CD8-positive, alpha-beta memory T cell (primary cell): ENCODE results near the gene LIPC. TPM values are rescaled to one million over a fixed set of nuclear protein-coding genes. Genes with fewer than 3 reads are reported as not detected.

Experiments used
- CTCF ChIA-PET: fragments of 350-600 bp; sonication (Branson Sonifier 250); formaldehyde crosslinking; loops from one replicate; lab custom pipeline; 2021; ENCODE audit warnings: antibody characterized with exemption; lab: Charles Lee
- POLR2A ChIA-PET: fragments of 350-600 bp; sonication (Branson Sonifier 250); formaldehyde crosslinking; loops from one replicate; lab custom pipeline; 2021; ENCODE audit warnings: antibody characterized with exemption; lab: Charles Lee
- DNase-seq, 5 donors: peaks; one replicate each; pipeline versions ENCODE4 v3.0.0 to v3.0.0-alpha.2; 2020 to 2022; ENCODE audit warnings: mixed read lengths in 1 of 5
- H3K27ac ChIP-seq: one replicate; pipeline ENCODE4 v1.7.0; 2013; ENCODE audit warnings: low read depth, mild to moderate bottlenecking, low read length, moderate library complexity
- H3K27me3 ChIP-seq: 2 replicates; pipeline ENCODE4 v1.7.0; 2013; ENCODE audit warnings: low read length, mild to moderate bottlenecking; ENCODE audit not compliant: insufficient read depth, poor library complexity, severe bottlenecking
- H3K36me3 ChIP-seq: 2 replicates; pipeline ENCODE4 v1.7.0; 2013; ENCODE audit warnings: mild to moderate bottlenecking, low read length, moderate library complexity; ENCODE audit not compliant: insufficient read depth
- H3K4me1 ChIP-seq: 2 replicates; pipeline ENCODE4 v1.7.0; 2013; ENCODE audit warnings: mild to moderate bottlenecking, low read length, moderate library complexity; ENCODE audit not compliant: insufficient read depth
- H3K4me3 ChIP-seq: 2 replicates; pipeline ENCODE4 v1.7.0; 2013; ENCODE audit warnings: mild to moderate bottlenecking, low read length
- H3K9me3 ChIP-seq: 2 replicates; pipeline ENCODE4 v1.7.0; 2013; ENCODE audit warnings: mild to moderate bottlenecking, low read length
- H3K27ac Mint-ChIP-seq, 8 donors: one replicate each; pipeline ENCODE4 v1.8.0; 2020 to 2021; ENCODE audit warnings: mixed read lengths in 8 of 8, mild to moderate bottlenecking in 6 of 8, inconsistent platforms in 3 of 8, moderate library complexity in 3 of 8
- H3K27me3 Mint-ChIP-seq, 2 donors: one replicate each; pipeline ENCODE4 v1.8.0; 2020 to 2021; ENCODE audit warnings: mixed read lengths in 2 of 2, mild to moderate bottlenecking in 1 of 2, moderate library complexity in 1 of 2
- H3K36me3 Mint-ChIP-seq, 3 donors: one replicate each; pipeline ENCODE4 v1.8.0; 2020 to 2021; ENCODE audit warnings: mixed read lengths in 3 of 3, inconsistent platforms in 1 of 3, mild to moderate bottlenecking in 1 of 3
- H3K4me1 Mint-ChIP-seq, 3 donors: one replicate each; pipeline ENCODE4 v1.8.0; 2020 to 2021; ENCODE audit warnings: mixed read lengths in 3 of 3, inconsistent platforms in 1 of 3, mild to moderate bottlenecking in 1 of 3
- H3K4me3 Mint-ChIP-seq, 7 donors: one replicate each; pipeline ENCODE4 v1.8.0; 2020 to 2021; ENCODE audit warnings: mixed read lengths in 7 of 7, mild to moderate bottlenecking in 6 of 7, moderate library complexity in 4 of 7, inconsistent platforms in 2 of 7
- H3K9me3 Mint-ChIP-seq, 5 donors: one replicate each; pipeline ENCODE4 v1.8.0; 2020 to 2022; ENCODE audit warnings: mixed read lengths in 5 of 5, mild to moderate bottlenecking in 3 of 5, moderate library complexity in 2 of 5, inconsistent platforms in 1 of 5
- polyA plus RNA-seq: library from polyadenylated mRNA; unstranded; fragments of 300-500 nt; fragmentation: Illumina TruSeq; gene quantifications from one replicate; pipeline ENCODE4 v1.2.3, GENCODE V29; 2021
- total RNA-seq, 2 experiments: library from RNA; stranded (reverse); gene quantifications; one replicate each; pipeline ENCODE4 v1.2.3, GENCODE V29; 2021

Gene LIPC
- total and polyA plus RNA-seq, 3 experiments from 2014 or later = 0.28 to 1.5 (median 0.47) TPM

- Mint-ChIP-seq H3K4me3 (no peak overlapping the region), H3K27me3 (no peaks in the 10 kb centered on the region), H3K27ac (no peak overlapping the region), H3K36me3 (peaks cover 0 to 8% (median 1%) of the 10 kb centered on the region in 3 donors), H3K9me3 (no peaks in the 10 kb centered on the region), H3K4me1 (no peaks in the 10 kb centered on the region)
- ChIA-PET POLR2A (no interaction called here), CTCF (interaction anchor here (0.9 to 1.1 kb wide), 2 partner anchors 8 to 26 kb away, joined by 3 read pairs; no protein-coding TSS in a partner anchor)
- H3K27me3 ChIP-seq = no peaks in the 10 kb centered on the region
- H3K27ac ChIP-seq = no peak overlapping the region
- H3K36me3 ChIP-seq = no peaks in the 10 kb centered on the region
- DNase-seq = no peak
- no peaks in the 10 kb centered on the region for H3K4me1 ChIP-seq
- no peaks in the 10 kb centered on the region for H3K9me3 ChIP-seq
- no peak overlapping the region for H3K4me3 ChIP-seq
Measured at GRCh38 chr15:58528188-58528870, 96.5 kb downstream of the LIPC start.

- no peaks in the 10 kb centered on the region for H3K4me1 Mint-ChIP-seq
- POLR2A ChIA-PET = no interaction called here
- no peaks in the 10 kb centered on the region for H3K27me3 Mint-ChIP-seq
Measured at GRCh38 chr15:58529041-58529440, 97.2 kb downstream of the LIPC start.

GRCh38 chr15:58530056-58530590, 98.3 kb downstream of the LIPC start:
- no peaks in the 10 kb centered on the region for H3K4me1 ChIP-seq
- no peak overlapping the region for H3K4me3 Mint-ChIP-seq
- peaks cover 0 to 8% (median 1%) of the 10 kb centered on the region in 3 donors for H3K36me3 Mint-ChIP-seq
- H3K4me3 ChIP-seq = no peak overlapping the region
- H3K4me1 Mint-ChIP-seq = no peaks in the 10 kb centered on the region
- no peaks in the 10 kb centered on the region for H3K9me3 ChIP-seq
- no peak overlapping the region for H3K27ac ChIP-seq
- no peaks in the 10 kb centered on the region for H3K27me3 Mint-ChIP-seq
- no peak overlapping the region for H3K27ac Mint-ChIP-seq
- POLR2A ChIA-PET = no interaction called here
- CTCF ChIA-PET = no interaction called here
- no peaks in the 10 kb centered on the region for H3K27me3 ChIP-seq
- H3K36me3 ChIP-seq = no peaks in the 10 kb centered on the region
- H3K9me3 Mint-ChIP-seq = no peaks in the 10 kb centered on the region
- no peak for DNase-seq

More at GRCh38 chr15:58529041-58529440, 97.2 kb downstream of the LIPC start:
- no peaks in the 10 kb centered on the region for H3K36me3 ChIP-seq
- no peak overlapping the region for H3K27ac ChIP-seq
- peaks cover 0 to 8% (median 1%) of the 10 kb centered on the region in 3 donors for H3K36me3 Mint-ChIP-seq
- H3K4me3 ChIP-seq = no peak overlapping the region
- no peak overlapping the region for H3K4me3 Mint-ChIP-seq
- no peaks in the 10 kb centered on the region for H3K27me3 ChIP-seq
- no peaks in the 10 kb centered on the region for H3K9me3 Mint-ChIP-seq
- DNase-seq = no peak
- CTCF ChIA-PET = interaction anchor here (0.9 to 1.1 kb wide), 2 partner anchors 7 to 27 kb away, joined by 3 read pairs; no protein-coding TSS in a partner anchor
- H3K27ac Mint-ChIP-seq = peak overlapping the region in 1 of 8 donors; percentile 63
- H3K4me1 ChIP-seq = no peaks in the 10 kb centered on the region
- H3K9me3 ChIP-seq = no peaks in the 10 kb centered on the region

GRCh38 chr15:58532126-58532525, 100.3 kb downstream of the LIPC start:
- CTCF ChIA-PET = no interaction called here
- Mint-ChIP-seq H3K36me3 (peaks cover 0 to 12% (median 1%) of the 10 kb centered on the region in 3 donors), H3K9me3 (no peaks in the 10 kb centered on the region), H3K4me3 (no peak overlapping the region), H3K27me3 (peaks cover 0 to 2% of the 10 kb centered on the region in 2 donors), H3K27ac (peak overlapping the region in 1 of 8 donors; percentile 29), H3K4me1 (no peaks in the 10 kb centered on the region)
- Histone ChIP-seq H3K27me3 (no peaks in the 10 kb centered on the region), H3K27ac (no peak overlapping the region), H3K4me3 (no peak overlapping the region), H3K4me1 (no peaks in the 10 kb centered on the region), H3K9me3 (no peaks in the 10 kb centered on the region), H3K36me3 (no peaks in the 10 kb centered on the region)
- DNase-seq = no peak
- POLR2A ChIA-PET = no interaction called here

GRCh38 chr15:58534556-58534955, 102.8 kb downstream of the LIPC start:
- no peak for DNase-seq
- Histone ChIP-seq H3K36me3 (no peaks in the 10 kb centered on the region), H3K9me3 (no peaks in the 10 kb centered on the region), H3K27ac (no peak overlapping the region), H3K27me3 (no peaks in the 10 kb centered on the region), H3K4me3 (no peak overlapping the region), H3K4me1 (no peaks in the 10 kb centered on the region)
- H3K27me3 Mint-ChIP-seq = peaks cover 0 to 2% of the 10 kb centered on the region in 2 donors
- POLR2A ChIA-PET = no interaction called here
- no peaks in the 10 kb centered on the region for H3K9me3 Mint-ChIP-seq
- no peak overlapping the region for H3K4me3 Mint-ChIP-seq
- H3K4me1 Mint-ChIP-seq = no peaks in the 10 kb centered on the region
- peaks cover 0 to 17% (median 1%) of the 10 kb centered on the region in 3 donors for H3K36me3 Mint-ChIP-seq
- H3K27ac Mint-ChIP-seq = no peak overlapping the region
- CTCF ChIA-PET = no interaction called here

GRCh38 chr15:58535337-58535736, 103.5 kb downstream of the LIPC start:
- no peak overlapping the region for H3K27ac Mint-ChIP-seq
- no peaks in the 10 kb centered on the region for H3K27me3 ChIP-seq
- no peaks in the 10 kb centered on the region for H3K36me3 ChIP-seq
- no peak overlapping the region for H3K4me3 ChIP-seq
- no peaks in the 10 kb centered on the region for H3K4me1 ChIP-seq
- H3K27me3 Mint-ChIP-seq = peaks cover 0 to 2% of the 10 kb centered on the region in 2 donors
- CTCF ChIA-PET = interaction anchor here (0.7 kb wide), 1 partner anchor 9 kb away, joined by 3 read pairs; no protein-coding TSS in a partner anchor
- H3K9me3 ChIP-seq = no peaks in the 10 kb centered on the region
- no peaks in the 10 kb centered on the region for H3K9me3 Mint-ChIP-seq
- H3K4me1 Mint-ChIP-seq = no peaks in the 10 kb centered on the region
- no peak overlapping the region for H3K4me3 Mint-ChIP-seq
- H3K27ac ChIP-seq = no peak overlapping the region
- no peak for DNase-seq
- POLR2A ChIA-PET = no interaction called here
- peaks cover 0 to 21% (median 1%) of the 10 kb centered on the region in 3 donors for H3K36me3 Mint-ChIP-seq

GRCh38 chr15:58535894-58536293, 104.1 kb downstream of the LIPC start:
- Mint-ChIP-seq H3K27me3 (peaks cover 0 to 2% of the 10 kb centered on the region in 2 donors), H3K4me3 (no peak overlapping the region), H3K4me1 (no peaks in the 10 kb centered on the region), H3K36me3 (peaks cover 0 to 21% (median 1%) of the 10 kb centered on the region in 3 donors), H3K27ac (peak overlapping the region in 1 of 8 donors; percentile 69), H3K9me3 (no peaks in the 10 kb centered on the region)
- Histone ChIP-seq H3K27me3 (no peaks in the 10 kb centered on the region), H3K4me1 (no peaks in the 10 kb centered on the region), H3K27ac (no peak overlapping the region), H3K4me3 (no peak overlapping the region), H3K36me3 (no peaks in the 10 kb centered on the region), H3K9me3 (no peaks in the 10 kb centered on the region)
- ChIA-PET POLR2A (no interaction called here), CTCF (interaction anchor here (0.7 to 1.1 kb wide), 2 partner anchors 7 to 10 kb away, joined by 3 read pairs; no protein-coding TSS in a partner anchor)
- no peak for DNase-seq

- ChIA-PET POLR2A (no interaction called here), CTCF (interaction anchor here (1.1 kb wide), 1 partner anchor 8 kb away, joined by 3 read pairs; no protein-coding TSS in a partner anchor)
- DNase-seq = no peak
- H3K36me3 ChIP-seq = no peaks in the 10 kb centered on the region
- H3K27me3 ChIP-seq = no peaks in the 10 kb centered on the region
- H3K27ac ChIP-seq = no peak overlapping the region
- Mint-ChIP-seq H3K4me3 (no peak overlapping the region), H3K36me3 (peaks cover 0 to 21% (median 1%) of the 10 kb centered on the region in 3 donors), H3K4me1 (no peaks in the 10 kb centered on the region), H3K27ac (peak overlapping the region in 2 of 8 donors; percentile 17 to 69), H3K27me3 (peaks cover 0 to 2% of the 10 kb centered on the region in 2 donors), H3K9me3 (no peaks in the 10 kb centered on the region)
- no peaks in the 10 kb centered on the region for H3K4me1 ChIP-seq
- H3K4me3 ChIP-seq = no peak overlapping the region
- no peaks in the 10 kb centered on the region for H3K9me3 ChIP-seq
Measured at GRCh38 chr15:58536414-58536813, 104.6 kb downstream of the LIPC start.
